ENCODE results near the gene TIFAB. TPM values are rescaled to one million over a fixed set of nuclear protein-coding genes. Genes with fewer than 3 reads are reported as not detected.
A peak's percentile ranks its signal among the peaks of the same experiment; 100 is the strongest.

TIFAB gene
- total RNA-seq, 5 donors from 2014 or later (not counting 1 experiment from before 2014, with no cell fraction given): 0.06 TPM; not detected in 3

DNA sequence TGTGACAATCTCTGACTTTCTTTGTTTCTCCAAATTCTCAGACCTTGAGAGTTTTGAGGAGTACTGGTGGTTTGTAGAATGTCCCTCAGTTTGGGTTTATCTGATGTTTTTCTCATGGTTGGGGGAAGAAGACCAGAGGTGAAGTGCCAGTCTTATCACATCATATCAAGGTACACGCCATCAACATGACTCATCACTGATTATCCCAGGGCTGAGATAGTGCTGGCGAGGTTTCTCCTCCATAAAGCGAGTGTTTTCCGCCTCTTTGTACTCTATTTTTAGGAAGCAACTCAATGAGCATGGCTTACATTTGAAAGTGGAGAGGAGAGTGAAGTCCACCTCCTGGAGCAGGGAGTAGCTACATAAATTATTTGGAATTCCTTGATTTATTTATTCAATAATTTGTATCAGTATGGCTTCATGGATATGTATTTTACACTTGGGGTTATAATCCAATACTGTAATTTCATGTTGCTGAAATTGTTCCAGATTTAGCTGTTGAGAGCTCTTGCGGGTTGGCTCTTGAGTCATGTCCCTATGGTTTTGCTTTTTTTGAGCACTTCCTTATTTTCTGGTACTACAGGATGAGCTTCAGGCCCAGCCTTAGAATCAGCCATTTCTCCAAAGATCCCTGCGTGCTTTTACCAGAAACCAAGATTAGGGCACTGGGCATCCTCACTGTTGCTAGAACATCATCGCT is 28.9 kb downstream of the TIFAB start:
- no peak overlapping the region for H3K27ac ChIP-seq (ENCODE audit: low read length)
- Mint-ChIP-seq H3K9me3 (peaks cover 0 to 11% (median 11%) of the 10 kb centered on the region in 3 donors), H3K4me1 (peaks cover 0 to 11% (median 5%) of the 10 kb centered on the region in 3 donors), H3K27me3 (peaks cover 33 to 35% of the 10 kb centered on the region in 2 donors), H3K36me3 (no peaks in the 10 kb centered on the region), H3K27ac (no peak overlapping the region), H3K4me3 (no peak overlapping the region)
- H3K36me3 ChIP-seq (ENCODE audit: control insufficient read depth in 2 of 2, extremely low read depth in 1 of 2, insufficient read depth in 1 of 2, low read length in 1 of 2): no peaks in the 10 kb centered on the region
- H3K4me3 ChIP-seq (ENCODE audit: control insufficient read depth in 1 of 2, extremely low read depth in 1 of 2, low read length in 1 of 2): no peak overlapping the region
- ChIA-PET POLR2A (no interaction called here), CTCF (interaction anchor here in 1 of 2 donors (1.8 kb wide), 1 partner anchor 11 kb away, joined by 5 read pairs; no protein-coding TSS in a partner anchor)
- H3K4me1 ChIP-seq (ENCODE audit: control insufficient read depth in 1 of 2, extremely low read depth in 1 of 2, insufficient read depth in 2 of 2, low read length in 2 of 2): no peaks in the 10 kb centered on the region
- H3K27me3 ChIP-seq (replicated peaks in 1 of 2; ENCODE audit: control insufficient read depth in 2 of 2, extremely low read depth in 1 of 2, insufficient read depth in 2 of 2, low read length in 1 of 2): peaks cover 0 to 3% of the 10 kb centered on the region in 2 experiments
- H3K9me3 ChIP-seq: no peaks in the 10 kb centered on the region
- 86% methylated on average over 1 of the region's 7 CpGs for WGBS (ENCODE audit: insufficient coverage)
- ATAC-seq (replicated peaks in 1 of 4): no peak
- no peak for DNase-seq

DNA sequence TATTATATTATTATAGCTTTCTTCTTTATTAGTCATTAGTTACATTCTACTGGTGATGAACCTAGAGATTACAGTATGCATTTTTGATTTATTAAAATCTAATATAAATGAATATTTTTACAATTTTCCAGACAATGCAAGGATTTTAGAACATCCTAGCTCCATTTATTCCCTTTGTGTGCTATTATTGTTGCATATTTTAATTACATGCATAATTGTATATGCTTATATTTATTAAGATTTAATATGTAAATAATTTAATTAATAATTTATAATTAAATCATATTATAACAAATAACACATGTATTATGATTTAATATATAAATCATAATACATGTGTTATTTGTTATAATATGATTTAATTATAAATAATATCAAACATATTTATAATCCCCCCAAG is 29.7 kb downstream of the TIFAB start:
- H3K9me3 ChIP-seq: no peaks in the 10 kb centered on the region
- Mint-ChIP-seq H3K36me3 (no peaks in the 10 kb centered on the region), H3K9me3 (peaks cover 0 to 11% (median 9%) of the 10 kb centered on the region in 3 donors), H3K4me3 (no peak overlapping the region), H3K4me1 (peaks cover 0 to 11% (median 5%) of the 10 kb centered on the region in 3 donors), H3K27me3 (peaks cover 33 to 37% of the 10 kb centered on the region in 2 donors), H3K27ac (no peak overlapping the region)
- CTCF ChIA-PET: no interaction called here
- ATAC-seq (replicated peaks in 1 of 4) (no peak), DNase-seq (no peak)
- no peaks in the 10 kb centered on the region for H3K4me1 ChIP-seq (ENCODE audit: control insufficient read depth in 1 of 2, extremely low read depth in 1 of 2, insufficient read depth in 2 of 2, low read length in 2 of 2)
- H3K27ac ChIP-seq (ENCODE audit: low read length): no peak overlapping the region
- H3K27me3 ChIP-seq (replicated peaks in 1 of 2; ENCODE audit: control insufficient read depth in 2 of 2, extremely low read depth in 1 of 2, insufficient read depth in 2 of 2, low read length in 1 of 2): peaks cover 0 to 3% of the 10 kb centered on the region in 2 experiments
- H3K36me3 ChIP-seq (ENCODE audit: control insufficient read depth in 2 of 2, extremely low read depth in 1 of 2, insufficient read depth in 1 of 2, low read length in 1 of 2): no peaks in the 10 kb centered on the region
- POLR2A ChIA-PET: no interaction called here
- H3K4me3 ChIP-seq (ENCODE audit: control insufficient read depth in 1 of 2, extremely low read depth in 1 of 2, low read length in 1 of 2): no peak overlapping the region

DNA sequence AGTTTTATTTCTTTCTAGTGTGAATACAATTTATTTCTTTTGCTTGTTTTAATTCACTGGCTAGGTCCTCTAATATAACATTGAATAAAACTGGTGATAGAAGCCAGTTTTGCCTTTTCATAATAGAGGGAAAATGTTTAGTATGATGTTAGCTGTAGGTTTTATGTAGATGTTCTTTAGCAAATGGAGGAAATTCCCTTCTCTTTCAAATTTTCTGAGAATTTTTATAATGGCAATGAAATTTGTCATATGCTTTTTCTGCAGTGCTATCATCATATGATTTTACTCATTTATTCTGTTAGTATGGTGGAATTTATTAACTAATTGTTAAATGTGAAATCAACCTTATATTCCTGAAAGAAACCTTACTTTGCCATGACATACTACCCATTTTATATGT is 35.1 kb downstream of the TIFAB start:
- Mint-ChIP-seq H3K9me3 (peaks cover 0 to 11% (median 9%) of the 10 kb centered on the region in 3 donors), H3K27me3 (peaks cover 24 to 29% of the 10 kb centered on the region in 2 donors), H3K4me1 (no peaks in the 10 kb centered on the region), H3K36me3 (no peaks in the 10 kb centered on the region), H3K27ac (no peak overlapping the region), H3K4me3 (no peak overlapping the region)
- ATAC-seq (replicated peaks in 1 of 4) (no peak), DNase-seq (no peak)
- ChIA-PET CTCF (no interaction called here), POLR2A (no interaction called here)
- no peak overlapping the region for H3K27ac ChIP-seq (ENCODE audit: low read length)
- no peaks in the 10 kb centered on the region for H3K36me3 ChIP-seq (ENCODE audit: control insufficient read depth in 2 of 2, extremely low read depth in 1 of 2, insufficient read depth in 1 of 2, low read length in 1 of 2)
- H3K9me3 ChIP-seq: no peaks in the 10 kb centered on the region
- H3K4me1 ChIP-seq (ENCODE audit: control insufficient read depth in 1 of 2, extremely low read depth in 1 of 2, insufficient read depth in 2 of 2, low read length in 2 of 2): no peaks in the 10 kb centered on the region
- H3K4me3 ChIP-seq (ENCODE audit: control insufficient read depth in 1 of 2, extremely low read depth in 1 of 2, low read length in 1 of 2): no peak overlapping the region
- peaks cover 0 to 3% of the 10 kb centered on the region in 2 experiments for H3K27me3 ChIP-seq (replicated peaks in 1 of 2; ENCODE audit: control insufficient read depth in 2 of 2, extremely low read depth in 1 of 2, insufficient read depth in 2 of 2, low read length in 1 of 2)

DNA sequence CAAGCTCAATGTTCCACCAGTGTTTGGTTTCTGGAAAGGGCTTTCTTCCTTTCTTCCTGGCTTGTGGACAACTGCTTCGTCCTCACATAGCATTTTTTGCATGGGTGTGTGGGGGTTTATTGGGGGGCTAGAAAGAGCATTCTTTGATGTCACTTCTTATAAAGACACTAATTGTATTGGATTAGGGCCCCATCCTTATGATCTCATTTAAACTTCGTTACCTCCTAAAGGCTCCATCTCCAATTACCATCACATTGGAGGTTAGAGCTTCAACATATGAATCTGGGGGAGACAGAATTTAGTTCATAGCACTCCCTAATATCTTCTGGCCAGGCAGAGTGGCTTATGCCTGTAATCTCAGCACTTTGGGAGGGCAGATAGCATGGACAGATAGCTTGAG is 47.1 kb downstream of the TIFAB start:
- peaks cover 0 to 4% (median 3%) of the 10 kb centered on the region in 3 donors for H3K9me3 Mint-ChIP-seq
- H3K36me3 Mint-ChIP-seq: no peaks in the 10 kb centered on the region
- no peak overlapping the region for H3K27ac Mint-ChIP-seq
- no CpG with 5 or more reads among the region's 2 CpGs for WGBS (ENCODE audit: insufficient coverage)
- ChIA-PET CTCF (interaction anchor here in 1 of 2 donors (1.0 kb wide), 1 partner anchor 8 kb away, joined by 3 read pairs; no protein-coding TSS in a partner anchor), POLR2A (no interaction called here)
- Histone ChIP-seq H3K27me3 (replicated peaks in 1 of 2; ENCODE audit: control insufficient read depth in 2 of 2, extremely low read depth in 1 of 2, insufficient read depth in 2 of 2, low read length in 1 of 2) (no peaks in the 10 kb centered on the region), H3K4me1 (ENCODE audit: control insufficient read depth in 1 of 2, extremely low read depth in 1 of 2, insufficient read depth in 2 of 2, low read length in 2 of 2) (peaks cover 0 to 1% of the 10 kb centered on the region in 2 experiments), H3K4me3 (ENCODE audit: control insufficient read depth in 1 of 2, extremely low read depth in 1 of 2, low read length in 1 of 2) (no peak overlapping the region), H3K27ac (ENCODE audit: low read length) (no peak overlapping the region), H3K9me3 (no peaks in the 10 kb centered on the region), H3K36me3 (ENCODE audit: control insufficient read depth in 2 of 2, extremely low read depth in 1 of 2, insufficient read depth in 1 of 2, low read length in 1 of 2) (no peaks in the 10 kb centered on the region)
- peaks cover 4 to 6% (median 6%) of the 10 kb centered on the region in 3 donors for H3K4me1 Mint-ChIP-seq
- H3K27me3 Mint-ChIP-seq: peaks cover 0 to 4% of the 10 kb centered on the region in 2 donors
- DNase-seq (no peak), ATAC-seq (replicated peaks in 1 of 4) (no peak)
- no peak overlapping the region for H3K4me3 Mint-ChIP-seq

DNA sequence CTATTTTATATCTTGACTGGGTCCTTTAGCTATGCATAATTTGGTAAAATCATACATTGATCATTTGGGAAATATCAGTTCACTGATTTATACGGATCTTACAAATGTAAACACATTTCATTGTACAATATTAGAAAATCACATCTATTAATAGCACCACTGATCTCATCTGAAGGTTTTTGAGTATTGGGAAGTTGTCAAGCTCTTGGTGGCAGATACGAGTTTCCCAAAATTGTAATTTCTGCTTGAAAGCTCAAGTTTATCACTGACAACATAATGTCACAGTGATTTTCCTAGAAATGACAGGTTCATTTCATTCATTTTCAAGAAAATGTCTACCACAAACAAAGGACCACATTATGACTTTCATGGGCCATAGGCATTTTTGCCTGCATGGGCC is 50.1 kb downstream of the TIFAB start:
- peaks cover 3% of the 10 kb centered on the region for H3K36me3 Mint-ChIP-seq
- H3K4me3 Mint-ChIP-seq: no peak overlapping the region
- Histone ChIP-seq H3K4me3 (ENCODE audit: control insufficient read depth in 1 of 2, extremely low read depth in 1 of 2, low read length in 1 of 2) (no peak overlapping the region), H3K36me3 (ENCODE audit: control insufficient read depth in 2 of 2, extremely low read depth in 1 of 2, insufficient read depth in 1 of 2, low read length in 1 of 2) (no peaks in the 10 kb centered on the region), H3K27me3 (replicated peaks in 1 of 2; ENCODE audit: control insufficient read depth in 2 of 2, extremely low read depth in 1 of 2, insufficient read depth in 2 of 2, low read length in 1 of 2) (no peaks in the 10 kb centered on the region), H3K4me1 (ENCODE audit: control insufficient read depth in 1 of 2, extremely low read depth in 1 of 2, insufficient read depth in 2 of 2, low read length in 2 of 2) (peaks cover 6 to 24% of the 10 kb centered on the region in 2 experiments), H3K27ac (ENCODE audit: low read length) (no peak overlapping the region), H3K9me3 (no peaks in the 10 kb centered on the region)
- no peak for ATAC-seq (replicated peaks in 1 of 4)
- peaks cover 23 to 26% (median 26%) of the 10 kb centered on the region in 3 donors for H3K4me1 Mint-ChIP-seq
- CTCF ChIA-PET: interaction anchor here (0.7 kb wide), 2 partner anchors 10 to 23 kb away, joined by 3 to 4 read pairs; no protein-coding TSS in a partner anchor
- peaks cover 0 to 4% (median 3%) of the 10 kb centered on the region in 3 donors for H3K9me3 Mint-ChIP-seq
- POLR2A ChIA-PET: no interaction called here
- H3K27ac Mint-ChIP-seq: no peak overlapping the region
- WGBS (ENCODE audit: insufficient coverage): no CpG with 5 or more reads among the region's 2 CpGs
- H3K27me3 Mint-ChIP-seq: peaks cover 0 to 2% of the 10 kb centered on the region in 2 donors
- no peak for DNase-seq

DNA sequence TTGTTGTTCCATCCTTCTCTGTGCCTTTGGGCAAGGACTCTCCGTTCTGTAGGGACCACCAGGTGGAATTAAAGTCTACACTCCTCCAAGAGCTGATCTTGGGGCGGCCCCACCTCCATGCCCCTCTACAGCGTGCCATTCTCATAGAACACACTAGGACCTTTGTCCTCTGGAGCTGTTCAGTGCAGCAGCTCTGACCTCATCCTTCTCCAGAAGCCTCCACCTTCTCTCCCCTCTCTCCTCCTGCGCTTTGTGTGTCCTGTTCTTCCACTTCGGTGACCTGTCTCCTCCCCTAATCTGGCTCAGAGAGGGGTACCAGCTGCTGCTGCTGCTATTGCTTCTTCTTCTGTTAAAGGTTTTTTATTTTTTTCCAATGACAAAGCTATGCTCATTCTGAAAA is 51.3 kb downstream of the TIFAB start:
- CTCF ChIA-PET: no interaction called here
- ATAC-seq (replicated peaks in 1 of 4) (no peak), DNase-seq (no peak)
- Histone ChIP-seq H3K9me3 (no peaks in the 10 kb centered on the region), H3K27me3 (replicated peaks in 1 of 2; ENCODE audit: control insufficient read depth in 2 of 2, extremely low read depth in 1 of 2, insufficient read depth in 2 of 2, low read length in 1 of 2) (no peaks in the 10 kb centered on the region), H3K36me3 (ENCODE audit: control insufficient read depth in 2 of 2, extremely low read depth in 1 of 2, insufficient read depth in 1 of 2, low read length in 1 of 2) (no peaks in the 10 kb centered on the region), H3K4me3 (ENCODE audit: control insufficient read depth in 1 of 2, extremely low read depth in 1 of 2, low read length in 1 of 2) (no peak overlapping the region), H3K27ac (ENCODE audit: low read length) (no peak overlapping the region), H3K4me1 (ENCODE audit: control insufficient read depth in 1 of 2, extremely low read depth in 1 of 2, insufficient read depth in 2 of 2, low read length in 2 of 2) (peaks cover 6 to 33% of the 10 kb centered on the region in 2 experiments)
- POLR2A ChIA-PET: no interaction called here
- Mint-ChIP-seq H3K4me1 (peaks cover 35 to 37% (median 35%) of the 10 kb centered on the region in 3 donors), H3K27me3 (peaks cover 0 to 2% of the 10 kb centered on the region in 2 donors), H3K27ac (peak overlapping the region in 1 of 2 donors; percentile 44), H3K36me3 (peaks cover 3% of the 10 kb centered on the region), H3K4me3 (peak overlapping the region; percentile 82 to 89 (median 89)), H3K9me3 (peaks cover 0 to 4% (median 3%) of the 10 kb centered on the region in 3 donors)
- 100% methylated on average over 2 of the region's 5 CpGs for WGBS (ENCODE audit: insufficient coverage)

Measured in T-cell (primary cell).